Esophagus mucosa (tissue), 1 donor: ENCODE results near the gene RPGRIP1L. TPM values are rescaled to one million over a fixed set of nuclear protein-coding genes. Genes with fewer than 3 reads are reported as not detected.

ENCODE experiments used
- ATAC-seq: fragments of 200-7000 bp; cut with Tn5 transposase; one replicate; pipeline ENCODE4 v1.9.1; 2020
- total RNA-seq: library from RNA; stranded (reverse); gene quantifications from one replicate; pipeline ENCODE4 v1.2.4, GENCODE V29; 2023
- donor health status: DM: yes; HTN: yes; CAD: no.

RPGRIP1L gene
- 2.9 TPM for total RNA-seq

DNA sequence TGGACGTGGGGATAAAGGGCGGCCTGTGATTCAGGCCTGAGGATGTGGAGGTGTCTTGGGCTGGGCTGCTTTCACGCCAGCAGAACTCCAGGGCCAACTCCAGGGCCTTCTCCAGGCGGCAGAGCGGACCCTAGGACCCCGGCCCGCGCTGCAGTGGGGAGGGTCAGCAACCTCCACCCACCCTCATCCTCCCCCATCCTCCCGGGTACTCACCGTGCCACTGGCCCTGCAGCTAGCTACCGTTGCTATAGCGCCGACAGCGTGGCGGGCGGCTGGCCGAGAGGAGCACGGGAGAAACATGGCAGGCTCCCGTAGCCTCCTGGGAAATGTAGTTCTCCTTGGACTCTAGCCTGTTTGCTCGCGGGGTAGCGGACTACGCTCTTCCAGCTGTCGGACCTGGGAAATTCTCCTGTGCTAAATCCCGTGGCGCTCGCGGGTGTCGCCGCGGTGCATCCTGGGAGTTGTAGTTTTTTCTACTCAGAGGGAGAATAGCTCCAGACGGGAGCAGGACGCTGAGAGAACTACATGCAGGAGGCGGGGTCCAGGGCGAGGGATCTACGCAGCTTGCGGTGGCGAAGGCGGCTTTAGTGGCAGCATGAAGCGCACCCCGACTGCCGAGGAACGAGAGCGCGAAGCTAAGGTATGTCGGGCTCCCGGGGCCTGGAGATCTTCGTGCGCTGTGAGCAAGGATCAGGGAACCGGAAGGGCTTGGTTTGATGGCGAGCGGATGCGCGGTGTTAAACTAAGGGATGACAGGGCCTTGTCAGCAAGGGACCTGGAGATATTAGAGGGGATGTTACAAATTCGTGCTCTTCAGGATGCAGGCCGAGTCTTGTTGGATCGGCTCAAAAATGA, at the start of gene RPGRIP1L, which contains the start of gene FTO:
Gene RPGRIP1L (minus strand): TSS at position 270 of the 855 bp plus-strand sequence. CDS start 3,136 bp downstream, outside the sequence.
Gene FTO (plus strand): TSS at position 567 of the 855 bp plus-strand sequence.
- peak; percentile 100 for ATAC-seq

DNA sequence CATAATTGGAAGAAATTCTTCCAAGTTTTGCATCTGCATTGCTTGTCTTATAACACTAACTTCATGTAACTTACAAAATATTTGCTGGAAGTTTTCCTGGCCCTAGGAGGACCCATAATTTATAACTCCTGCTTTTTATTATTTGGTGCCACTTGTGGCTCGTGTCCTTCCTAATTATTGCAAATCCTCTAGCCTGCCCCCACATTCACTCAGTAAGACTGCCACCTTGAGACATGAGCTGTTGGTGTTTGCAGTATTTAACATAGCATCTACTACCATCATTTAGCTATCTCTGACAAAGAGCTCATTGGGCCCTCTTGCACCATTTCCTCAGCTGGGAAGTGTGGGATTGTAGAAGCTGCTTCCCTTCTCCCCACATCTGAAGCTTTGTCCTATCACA, 49.8 kb upstream of the RPGRIP1L start:
- no peak for ATAC-seq

DNA sequence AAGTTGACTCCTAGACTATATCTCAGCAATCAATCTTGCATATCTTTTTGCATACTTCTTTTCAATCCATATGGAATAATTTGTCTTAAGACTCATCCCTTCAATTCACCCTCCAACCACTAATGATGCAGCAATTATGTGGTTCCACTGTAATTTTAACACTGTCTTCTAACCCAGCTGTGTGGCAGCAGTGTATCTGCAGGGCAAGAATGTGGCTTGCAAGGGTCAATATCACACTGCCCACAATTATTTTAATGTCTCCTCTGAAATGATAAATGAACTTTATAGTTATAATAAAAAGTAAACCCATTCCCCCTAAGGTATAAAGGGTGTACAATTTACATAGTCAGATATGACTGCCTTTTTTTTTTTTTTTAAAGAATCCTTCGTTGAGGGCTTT, 48.9 kb upstream of the RPGRIP1L start:
- ATAC-seq = no peak

DNA sequence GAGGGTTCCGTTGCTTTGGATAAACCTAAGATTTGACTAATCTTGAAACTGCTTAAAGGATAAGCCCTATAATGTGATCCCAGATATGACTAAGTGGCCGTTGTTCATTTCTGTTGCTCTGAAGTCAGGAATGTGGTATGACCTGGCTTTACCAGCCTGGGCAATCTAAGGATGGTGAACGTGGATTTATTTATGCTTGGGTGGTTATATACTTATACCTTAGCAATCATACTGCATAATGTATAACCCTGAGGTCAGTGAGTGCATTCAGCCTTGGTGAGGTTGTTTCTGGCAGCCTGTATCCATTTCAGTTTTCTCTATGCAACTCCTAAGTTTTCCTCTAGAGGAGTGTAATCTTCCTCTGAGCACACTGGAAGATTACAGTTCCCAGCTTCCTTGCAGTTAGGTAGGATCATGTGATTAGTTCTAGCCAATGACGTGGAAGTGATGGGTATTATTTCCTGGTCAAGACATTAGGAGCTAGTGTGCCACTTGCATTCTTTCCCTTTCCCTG, 42.2 kb upstream of the RPGRIP1L start:
- peak; percentile 93 for ATAC-seq

DNA sequence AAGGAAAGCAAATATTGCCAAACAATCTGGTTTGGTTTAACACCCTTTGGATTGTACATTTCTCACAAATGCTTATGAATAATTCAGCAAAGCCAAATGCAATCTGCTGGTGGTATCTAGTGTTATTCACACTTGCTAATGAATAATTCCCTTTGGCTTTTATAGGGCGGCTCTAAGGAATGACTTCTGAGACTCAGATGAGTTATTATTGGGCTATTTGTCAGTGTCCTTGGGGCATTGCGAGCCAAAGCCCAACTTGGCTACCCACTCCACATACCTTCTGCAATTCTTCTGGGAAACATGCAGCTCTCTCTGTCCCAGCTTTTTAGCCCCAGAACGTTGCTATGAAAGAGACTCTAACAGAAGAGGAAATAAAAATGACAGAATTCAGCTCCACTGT, 41.4 kb upstream of the RPGRIP1L start:
- ATAC-seq = peak; percentile 41

DNA sequence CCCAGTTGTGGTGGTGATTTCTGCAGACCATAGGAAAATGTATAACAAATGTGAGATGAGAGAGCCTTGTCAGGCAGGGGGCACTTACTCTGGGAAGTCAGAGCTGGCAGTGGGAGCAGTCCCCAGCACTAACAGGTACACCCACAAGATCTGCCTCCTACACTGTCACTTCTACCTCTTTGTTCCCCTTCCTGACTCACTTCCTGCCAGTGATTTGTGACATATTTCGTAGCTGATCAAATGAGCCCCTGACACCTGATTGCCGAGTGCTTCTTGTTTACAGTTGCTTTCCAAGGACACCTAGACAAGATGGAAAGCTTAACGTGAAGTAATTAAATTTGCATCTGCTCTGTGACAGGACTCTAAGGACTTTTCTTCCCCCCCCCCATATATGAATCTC, 40.8 kb upstream of the RPGRIP1L start:
- ATAC-seq = peak; percentile 43

DNA sequence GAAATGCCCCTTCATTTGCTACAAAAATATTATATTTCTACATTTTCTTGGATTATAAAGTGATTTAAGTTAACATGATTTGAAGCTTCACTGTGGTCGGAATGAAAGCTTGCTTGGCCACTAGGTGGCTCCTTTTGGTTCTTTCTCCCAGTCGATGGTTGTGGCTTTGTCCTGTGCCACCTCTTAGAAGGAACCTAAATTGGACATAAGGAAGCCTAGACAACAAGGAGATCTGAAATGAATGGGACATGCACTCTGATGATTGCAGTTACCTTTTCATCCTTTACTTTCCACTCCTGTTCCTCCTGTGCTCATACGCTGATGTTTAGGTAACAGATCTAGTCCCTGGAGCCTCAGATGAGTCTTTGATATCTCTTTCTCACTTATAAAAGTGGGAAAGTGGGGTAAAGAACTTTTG, 39.5 kb upstream of the RPGRIP1L start:
- ATAC-seq = no peak

DNA sequence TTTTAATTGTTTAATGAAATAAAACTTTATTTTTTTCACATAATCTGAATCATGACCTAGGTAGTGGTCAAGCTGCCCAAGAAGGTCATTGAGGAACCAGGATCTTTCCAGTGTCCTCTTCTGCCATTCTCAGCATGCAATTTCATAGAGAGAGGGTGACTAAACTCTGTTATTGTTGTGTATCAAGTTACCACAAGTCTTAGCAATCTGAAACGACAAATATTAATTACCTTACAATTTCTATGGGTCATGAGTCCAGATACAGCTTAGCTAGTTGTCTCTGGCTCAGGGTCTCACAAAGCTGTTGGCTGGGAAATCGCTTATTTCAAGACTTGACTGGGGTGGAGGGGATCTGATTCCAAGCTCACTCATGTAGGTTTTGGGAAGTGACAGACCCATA, 37.9 kb upstream of the RPGRIP1L start:
- ATAC-seq = no peak

DNA sequence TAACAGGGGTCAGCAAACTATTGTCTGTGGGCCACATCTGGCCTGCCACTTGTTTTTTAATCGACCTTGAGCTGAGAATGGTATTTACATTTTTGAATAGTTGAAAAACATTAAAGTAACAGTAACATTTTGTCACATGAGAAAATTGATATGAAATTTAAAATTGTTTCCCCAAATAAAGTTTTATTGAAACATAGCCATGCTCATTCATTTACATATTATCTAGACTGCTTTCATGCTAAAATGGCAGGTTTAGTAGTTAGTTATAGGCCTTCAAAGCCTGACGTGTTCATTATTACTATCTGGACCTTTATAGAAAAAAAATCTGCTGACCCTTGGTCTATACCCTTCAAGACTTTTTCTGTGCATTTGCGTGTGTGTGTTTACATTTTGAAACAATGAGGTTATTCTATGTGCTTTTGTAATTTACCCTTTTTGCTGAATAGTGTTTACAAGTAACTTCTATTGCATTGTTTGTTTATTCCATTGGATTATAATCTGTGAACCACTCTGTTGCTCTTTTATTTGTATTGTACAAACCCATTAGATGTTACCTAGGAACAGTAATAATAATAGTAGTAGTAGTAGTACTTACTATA, 37.4 kb upstream of the RPGRIP1L start:
- ATAC-seq = no peak

DNA sequence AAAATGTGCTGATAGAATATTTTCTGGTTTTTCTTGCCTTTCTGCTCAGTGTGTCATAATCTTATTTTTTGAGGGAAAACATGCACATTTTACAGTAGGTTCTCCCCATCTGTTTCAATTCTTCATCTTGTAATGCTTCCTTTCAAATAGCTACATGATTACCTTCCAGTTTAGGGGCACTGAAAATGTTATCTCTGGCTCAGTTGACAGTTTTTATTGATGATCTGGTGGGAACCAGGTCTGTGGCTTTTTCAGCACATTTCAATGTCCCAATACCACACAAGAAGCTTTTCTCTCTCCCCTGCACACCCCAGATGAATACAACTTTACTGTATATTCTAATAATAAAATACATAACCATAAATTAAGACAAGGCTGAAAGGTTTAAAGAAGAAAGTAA, 36.8 kb upstream of the RPGRIP1L start:
- no peak for ATAC-seq

DNA sequence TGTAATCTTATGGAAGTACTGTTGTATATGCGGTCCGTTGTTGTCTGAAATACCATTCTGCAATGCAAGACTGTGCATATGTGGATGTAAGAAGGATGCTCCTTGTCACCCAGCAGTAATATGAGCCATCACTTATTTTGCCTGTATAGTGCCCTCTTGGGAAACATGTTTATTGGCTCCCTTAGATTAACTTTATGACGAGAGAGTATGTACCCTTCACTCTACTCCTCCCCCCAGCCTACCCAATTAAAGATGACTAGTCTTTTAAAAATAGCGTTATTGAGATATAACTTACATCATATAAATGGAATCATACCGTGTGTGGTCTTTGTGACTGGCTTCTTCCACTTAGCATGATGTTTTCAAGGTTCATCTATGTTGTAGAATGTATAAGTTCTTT, 33.9 kb upstream of the RPGRIP1L start:
- ATAC-seq = no peak

DNA sequence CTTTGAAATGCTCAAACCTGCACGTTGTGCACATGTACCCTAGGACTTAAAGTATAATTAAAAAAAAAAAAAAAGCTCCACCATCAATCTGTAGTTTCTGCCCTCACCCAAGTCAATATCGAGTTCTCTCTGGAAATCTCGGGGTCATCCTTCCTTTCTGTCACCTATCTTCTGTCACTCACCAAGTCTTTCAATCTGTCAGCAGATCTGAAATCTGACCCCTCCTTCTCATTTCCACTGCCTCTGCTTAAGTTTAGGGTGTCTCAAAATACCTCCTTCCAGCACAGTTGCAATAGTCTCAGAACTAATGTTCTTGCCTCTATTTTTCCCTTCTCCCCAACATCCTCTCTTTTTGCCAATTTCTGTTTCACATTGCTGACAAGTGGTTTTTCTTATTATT, 32.6 kb upstream of the RPGRIP1L start:
- no peak for ATAC-seq

DNA sequence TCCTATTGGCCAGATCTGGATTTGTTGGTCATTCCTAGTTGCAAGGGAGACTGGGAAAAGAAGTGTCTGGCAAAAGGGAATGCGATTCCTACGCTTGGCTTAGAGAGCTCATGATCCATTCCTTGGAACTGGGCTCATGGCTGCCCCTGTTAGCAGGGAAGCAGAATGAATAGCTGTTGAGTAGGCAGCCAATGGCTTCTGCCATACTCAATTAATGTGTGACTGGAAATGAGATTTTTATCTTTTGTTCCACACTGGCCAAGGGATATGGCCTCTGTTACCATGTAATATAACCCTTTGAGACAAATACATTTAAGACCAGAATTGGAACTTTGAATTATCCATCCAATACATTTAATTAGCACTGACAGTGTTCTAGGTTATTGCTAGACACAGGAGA, 31.2 kb upstream of the RPGRIP1L start:
- no peak for ATAC-seq

DNA sequence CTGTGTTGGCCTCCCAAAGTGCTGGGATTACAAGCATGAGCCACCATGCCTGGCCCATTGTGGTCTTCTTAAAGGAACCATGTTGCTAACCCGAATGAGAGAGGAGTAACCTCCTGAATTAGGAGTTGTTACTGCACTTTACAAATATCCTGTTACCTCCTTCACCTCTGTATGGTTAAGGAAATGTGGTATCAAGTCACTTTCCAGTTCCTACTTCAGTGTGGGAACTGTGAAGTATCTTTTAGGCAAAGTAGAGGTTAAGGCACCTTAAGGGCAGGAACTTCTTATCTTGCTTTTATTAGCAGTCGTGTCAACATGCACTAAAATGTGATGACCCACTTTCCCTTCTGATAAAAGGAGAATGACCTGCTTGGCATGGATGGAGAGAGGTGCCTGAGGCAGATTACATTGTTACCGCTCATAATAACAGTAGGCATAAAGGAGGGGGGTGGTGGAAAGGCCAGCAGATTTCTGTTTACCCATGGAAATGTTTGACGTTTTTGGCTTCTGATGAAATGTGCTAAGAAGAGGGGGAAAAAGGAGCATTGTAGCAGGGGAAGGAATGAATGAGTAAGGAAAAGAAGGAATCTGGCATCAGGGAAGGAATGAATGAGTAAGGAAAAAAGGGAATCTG, 28.8 kb upstream of the RPGRIP1L start:
- no peak for ATAC-seq

DNA sequence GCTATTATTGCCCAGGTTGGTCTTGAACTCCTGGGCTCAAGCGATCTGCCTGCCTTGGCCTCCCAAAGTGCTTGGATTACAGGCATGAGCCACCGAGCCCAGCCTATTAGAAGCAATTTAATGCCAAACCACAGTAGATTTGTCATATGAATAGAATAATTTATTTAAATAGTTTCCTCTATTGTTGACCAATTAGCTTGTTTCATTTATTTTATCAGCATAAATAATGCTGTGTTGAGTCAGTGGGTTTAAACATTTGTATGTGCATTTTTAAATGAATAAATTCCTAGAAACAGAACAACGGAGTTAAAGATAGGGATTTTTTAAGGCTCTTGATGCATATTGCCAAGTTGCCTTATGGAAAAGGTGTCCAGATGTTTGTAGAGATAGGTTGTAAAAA, 27.0 kb upstream of the RPGRIP1L start:
- ATAC-seq = no peak

DNA sequence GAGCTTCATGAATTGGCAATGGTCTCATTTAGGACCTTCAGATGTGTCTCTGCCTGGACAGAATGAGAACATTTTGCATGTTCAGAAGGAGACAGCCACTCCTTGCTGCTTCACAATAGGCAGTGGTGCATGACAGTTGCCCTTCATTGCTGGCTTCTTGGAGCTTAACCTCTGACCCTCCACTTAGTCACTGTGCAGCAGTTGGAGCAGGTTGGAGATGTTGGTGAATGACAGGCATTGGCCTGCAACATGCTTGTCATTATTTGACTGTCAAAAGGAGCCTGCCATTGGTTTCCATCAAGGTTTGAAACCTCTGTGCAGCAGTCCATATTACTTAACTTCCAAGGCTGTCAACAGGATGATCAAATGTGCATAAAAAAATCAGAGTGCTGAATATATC, 23.0 kb upstream of the RPGRIP1L start:
- peak; percentile 98 for ATAC-seq

DNA sequence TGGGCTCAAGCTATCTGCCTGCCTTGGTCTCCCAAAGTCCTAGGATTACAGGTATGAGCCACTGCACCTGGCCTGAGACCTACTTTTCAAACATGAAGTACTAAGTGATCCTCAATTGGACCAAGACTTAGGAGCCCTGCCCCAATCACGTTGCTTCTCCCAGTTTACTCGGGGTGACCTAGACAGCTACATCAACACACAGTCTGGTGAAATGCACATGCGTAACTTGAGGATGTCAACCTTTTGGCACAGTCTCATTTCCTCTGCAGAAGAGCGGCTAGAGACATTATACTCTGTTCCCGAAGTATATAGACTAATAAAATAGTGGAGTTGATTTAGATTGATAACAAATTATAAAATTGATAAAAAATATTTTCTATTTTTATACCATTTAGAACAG, 17.4 kb upstream of the RPGRIP1L start:
- no peak for ATAC-seq

DNA sequence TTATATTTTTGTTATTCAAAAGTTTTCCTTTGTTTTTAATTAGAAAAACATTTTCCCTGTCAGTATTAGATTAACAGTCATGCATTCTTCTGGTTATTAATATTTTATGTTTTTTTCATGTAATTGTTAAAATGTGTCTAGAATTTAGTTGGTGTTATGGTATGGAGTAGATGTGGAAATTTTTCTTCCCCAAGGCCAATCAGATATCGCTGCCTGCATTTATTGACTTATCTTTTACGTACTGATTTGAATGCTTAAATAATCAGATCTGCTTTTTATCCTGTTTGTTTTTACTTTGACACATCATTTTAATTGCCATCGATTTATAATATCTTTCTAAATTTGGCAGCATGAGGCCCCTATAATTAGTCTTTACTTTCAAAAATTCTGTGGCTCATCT, 13.9 kb upstream of the RPGRIP1L start:
- no peak for ATAC-seq

DNA sequence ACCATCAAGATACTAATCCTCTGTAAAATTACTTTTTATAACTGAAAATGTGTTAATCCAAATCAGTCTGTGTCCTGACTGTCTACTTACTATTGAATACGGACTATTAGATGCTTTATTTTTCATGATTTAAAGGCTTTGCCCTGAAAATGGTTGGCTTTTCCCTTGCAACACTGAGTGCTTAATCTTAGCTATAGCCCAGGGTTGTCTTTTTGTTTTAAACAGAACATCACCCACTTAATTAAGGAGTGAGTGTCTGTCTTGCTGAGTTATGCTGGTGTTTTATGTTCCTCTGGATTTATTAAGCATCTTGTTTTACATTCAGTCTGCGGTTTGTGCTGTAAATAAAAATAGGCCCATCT, 11.3 kb upstream of the RPGRIP1L start:
- ATAC-seq = no peak

DNA sequence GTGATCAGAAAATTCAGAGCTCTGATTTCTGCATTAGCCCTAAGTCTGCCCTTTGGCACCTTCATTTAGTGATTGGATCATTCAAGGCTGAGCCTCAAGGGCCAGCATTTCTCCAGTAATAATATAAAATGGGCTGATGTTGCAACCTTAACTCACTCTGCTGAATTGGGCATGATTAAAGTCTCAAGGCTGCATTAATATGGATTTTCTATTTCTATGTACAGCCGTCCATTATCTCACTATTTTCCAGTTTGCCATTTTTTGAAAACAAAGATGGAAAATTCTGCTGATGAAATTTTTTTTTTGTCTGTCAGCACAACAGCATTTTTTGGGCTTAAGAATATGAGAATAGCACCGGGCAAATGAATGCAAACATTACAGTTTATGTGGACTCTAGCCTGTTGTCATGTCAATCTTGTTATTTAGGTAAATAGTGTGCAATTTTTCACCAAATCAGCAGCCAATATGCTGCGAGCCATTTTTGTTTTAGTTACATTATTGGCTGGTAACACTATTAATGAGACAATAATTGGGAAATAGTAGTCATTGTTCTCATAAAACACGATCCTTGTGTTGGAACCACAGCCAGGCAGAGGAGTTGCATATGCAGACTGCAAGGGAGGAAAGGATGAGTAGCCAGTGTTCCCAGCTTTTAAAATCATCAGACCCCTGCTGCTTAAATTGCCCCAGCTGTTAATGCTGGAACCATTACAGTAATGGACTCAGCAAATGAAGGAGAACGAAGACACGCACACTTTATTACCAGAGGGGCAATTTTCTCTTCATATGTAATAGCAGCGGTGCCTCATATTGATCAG, 10.8 kb upstream of the RPGRIP1L start:
- ATAC-seq = no peak

DNA sequence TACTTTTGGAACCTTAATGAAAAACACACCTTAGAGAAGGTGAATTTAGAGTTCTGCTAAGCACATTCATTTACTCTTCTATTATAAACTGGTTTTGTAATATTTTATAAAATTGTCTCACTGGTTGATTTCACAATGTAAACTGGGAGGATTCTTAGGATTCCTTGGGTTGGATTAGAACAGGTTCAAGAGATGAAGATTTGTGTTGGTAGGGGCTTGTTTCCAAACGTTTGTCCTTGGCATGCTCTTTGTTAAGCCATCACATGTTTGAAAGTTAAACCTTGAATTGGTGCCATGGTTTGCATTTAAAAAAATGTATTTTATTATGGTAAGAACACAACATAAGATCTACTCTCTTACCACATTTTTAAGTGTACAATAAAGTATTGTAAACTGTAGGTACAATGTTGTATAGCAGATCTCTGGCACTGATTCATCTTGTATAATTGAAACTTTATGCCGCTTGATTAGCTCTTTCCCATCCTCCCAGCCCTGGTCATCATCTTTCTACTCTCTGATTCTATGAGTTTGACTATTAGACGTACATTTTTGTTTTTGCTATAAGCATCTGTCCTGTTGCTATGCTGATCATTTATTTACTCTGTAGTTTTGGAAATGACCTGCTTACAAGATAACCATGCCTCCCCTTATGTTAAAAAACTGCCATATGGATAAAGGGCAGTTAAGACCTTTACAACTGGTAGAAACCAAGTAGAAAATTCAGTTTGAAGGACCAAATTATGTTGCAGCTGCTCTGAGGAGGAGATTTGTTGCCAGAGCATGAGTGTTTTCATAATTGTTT, 9.9 kb upstream of the RPGRIP1L start:
- ATAC-seq = no peak

DNA sequence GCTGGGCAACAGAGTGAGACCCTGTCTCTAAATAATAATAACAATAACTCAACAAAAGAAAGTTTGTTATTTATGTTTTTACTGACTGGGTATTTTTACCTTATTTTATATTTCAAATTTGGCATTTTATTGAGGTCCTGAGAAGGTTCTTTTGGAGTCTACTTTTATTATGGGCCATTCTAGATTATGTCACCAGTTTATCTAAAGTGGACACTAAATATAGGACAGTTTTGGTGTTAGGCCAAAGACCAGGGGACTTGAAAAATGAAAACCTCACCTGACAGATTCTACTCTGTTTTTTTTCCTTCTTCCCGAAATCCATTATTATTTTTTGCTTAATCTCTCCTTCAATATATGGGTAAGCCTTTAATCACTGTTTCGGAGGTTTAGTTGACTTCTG, 8.4 kb upstream of the RPGRIP1L start:
- ATAC-seq = no peak
